Inflammatory macrophage treated with lipopolysaccharide for 1 hour (primary cell): ENCODE measurements around the gene VPS8.
"Not testable (repeated sequence)": the region's sequence is repeated elsewhere in the genome, so short reads cannot be mapped to it uniquely, and the experiment has no call there.

ENCODE experiments used
- DNase-seq, 2 donors: peaks; one replicate each; pipeline ENCODE4 v3.0.0-alpha.2; 2020 to 2022

Gene VPS8

DNA sequence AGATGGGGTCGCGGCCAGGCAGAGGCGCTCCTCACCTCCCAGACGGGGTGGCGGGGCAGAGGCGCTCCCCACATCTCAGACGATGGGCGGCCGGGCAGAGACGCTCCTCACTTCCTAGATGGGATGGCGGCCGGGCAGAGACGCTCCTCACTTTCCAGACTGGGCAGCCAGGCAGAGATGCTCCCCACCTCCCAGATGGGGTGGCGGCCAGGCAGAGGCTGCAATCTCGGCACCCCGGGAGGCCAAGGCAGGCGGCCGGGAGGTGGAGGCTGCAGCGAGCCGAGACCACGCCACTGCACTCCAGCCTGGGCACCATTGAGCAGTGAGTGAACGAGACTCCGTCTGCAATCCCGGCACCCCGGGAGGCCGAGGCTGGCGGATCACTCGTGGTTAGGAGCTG lies 191.9 kb downstream of the VPS8 start:
- DNase-seq: not testable (repeated sequence)

- no peak for DNase-seq
Observed at GRCh38 chr3:185009650-185010049, 197.7 kb downstream of the VPS8 start.

- DNase-seq: not testable (repeated sequence)
Observed at GRCh38 chr3:185017584-185017983, 205.6 kb downstream of the VPS8 start.

DNA sequence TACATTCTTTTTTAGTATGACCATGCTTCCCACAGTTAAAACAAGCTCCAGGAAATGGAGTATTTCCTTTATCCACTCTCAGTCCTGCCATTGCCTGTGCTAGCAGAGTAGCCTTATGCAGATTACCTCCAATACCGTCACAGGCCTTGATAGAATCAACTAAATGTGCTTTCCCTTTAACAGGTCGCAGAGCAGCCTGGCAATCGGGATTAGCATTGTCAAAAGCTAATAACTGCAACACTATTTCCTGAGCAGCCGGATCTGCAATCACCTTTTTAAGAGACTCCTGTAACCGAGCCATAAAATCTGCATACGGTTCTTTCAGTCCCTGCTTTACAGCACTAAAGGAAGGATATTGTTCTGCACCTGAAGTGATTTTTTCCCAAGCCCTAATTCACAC lies 206.0 kb downstream of the VPS8 start:
- DNase-seq: not testable (repeated sequence)

DNA sequence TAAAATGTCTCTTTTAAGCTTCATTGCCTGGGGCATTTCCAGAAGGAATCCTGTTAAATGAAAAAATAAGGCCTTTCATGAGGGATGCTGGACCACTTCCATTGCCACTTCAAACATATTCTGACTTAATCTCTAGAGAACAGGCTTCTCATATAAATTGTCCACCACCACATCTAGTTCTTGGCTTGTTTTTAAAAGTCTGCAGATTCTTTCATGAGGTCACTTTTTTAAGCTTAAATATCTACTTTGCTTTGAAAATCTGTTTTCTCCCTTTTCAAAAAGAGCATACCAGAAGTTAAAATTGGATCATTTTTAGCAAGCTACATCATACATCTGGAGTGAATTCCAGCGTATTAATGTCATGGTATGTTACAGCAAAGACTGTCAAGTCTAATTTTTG lies 209.3 kb downstream of the VPS8 start:
- no peak for DNase-seq

DNA sequence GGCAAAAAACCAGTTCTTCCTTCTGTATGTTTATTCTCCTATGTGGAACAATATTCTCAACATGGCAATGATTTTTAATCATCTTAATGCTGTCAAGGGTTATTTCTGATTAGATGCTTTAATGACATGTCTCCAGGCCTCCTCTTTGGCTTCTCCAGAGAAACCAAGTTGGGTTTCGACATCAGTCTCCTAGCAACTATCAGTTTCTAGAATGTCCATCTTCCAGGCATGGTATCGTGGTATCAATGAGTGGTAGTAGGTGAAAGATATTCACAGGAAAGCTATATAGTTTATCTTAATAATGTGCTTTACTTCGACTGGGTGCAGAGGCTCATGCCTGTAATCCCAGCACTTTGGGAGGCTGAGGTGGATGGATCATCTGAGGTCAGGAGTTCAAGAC lies 212.4 kb downstream of the VPS8 start:
- DNase-seq: no peak

DNA sequence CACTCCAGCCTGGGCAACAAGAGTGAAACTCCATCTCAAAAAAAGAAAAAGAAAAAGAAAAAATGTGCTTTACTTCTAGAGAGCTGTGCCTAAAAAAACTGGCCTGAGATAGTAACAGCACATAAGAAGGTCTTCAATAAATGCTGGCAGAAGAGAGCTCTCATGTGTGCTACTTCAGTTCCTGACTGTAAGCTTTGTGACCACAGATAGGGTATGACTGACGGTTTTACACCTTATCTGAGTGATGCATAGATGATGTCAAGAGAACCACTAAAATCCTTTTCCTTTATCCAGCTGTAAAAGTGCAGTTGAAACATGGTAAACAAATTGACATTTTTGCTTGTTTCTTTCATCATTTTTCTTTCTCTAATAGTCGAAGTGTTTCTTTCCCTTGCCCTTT lies 213.0 kb downstream of the VPS8 start:
- DNase-seq: no peak

- DNase-seq: no peak
Observed at GRCh38 chr3:185028121-185028520, 216.2 kb downstream of the VPS8 start.

GRCh38 chr3:185029086-185029485 lies 217.1 kb downstream of the VPS8 start:
- DNase-seq: no peak

- no peak for DNase-seq
Observed at GRCh38 chr3:185030399-185030798, 218.4 kb downstream of the VPS8 start.

DNA sequence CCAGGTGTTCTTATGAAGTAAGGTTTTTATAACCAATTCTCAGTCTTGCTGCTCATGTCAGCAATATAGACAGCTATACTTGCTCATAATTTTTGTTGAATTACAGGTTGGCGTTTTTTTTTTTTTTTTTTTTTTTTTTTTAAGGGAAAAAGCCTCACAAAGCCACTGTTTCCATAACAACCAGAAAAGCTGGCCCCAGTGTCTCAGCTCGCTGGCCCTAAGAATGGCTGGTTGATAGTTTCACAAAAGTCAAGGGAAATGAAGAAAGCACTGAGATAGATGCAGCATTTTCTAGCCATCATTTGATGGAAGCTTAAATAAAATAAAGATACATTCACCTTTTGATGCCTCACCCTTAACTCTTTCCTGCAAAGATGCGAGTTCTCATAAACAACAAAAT lies 219.0 kb downstream of the VPS8 start:
- DNase-seq: no peak

- no peak for DNase-seq
Observed at GRCh38 chr3:185037801-185038200, 225.8 kb downstream of the VPS8 start.

- no peak for DNase-seq
Observed at GRCh38 chr3:185040425-185040824, 228.5 kb downstream of the VPS8 start.

DNA sequence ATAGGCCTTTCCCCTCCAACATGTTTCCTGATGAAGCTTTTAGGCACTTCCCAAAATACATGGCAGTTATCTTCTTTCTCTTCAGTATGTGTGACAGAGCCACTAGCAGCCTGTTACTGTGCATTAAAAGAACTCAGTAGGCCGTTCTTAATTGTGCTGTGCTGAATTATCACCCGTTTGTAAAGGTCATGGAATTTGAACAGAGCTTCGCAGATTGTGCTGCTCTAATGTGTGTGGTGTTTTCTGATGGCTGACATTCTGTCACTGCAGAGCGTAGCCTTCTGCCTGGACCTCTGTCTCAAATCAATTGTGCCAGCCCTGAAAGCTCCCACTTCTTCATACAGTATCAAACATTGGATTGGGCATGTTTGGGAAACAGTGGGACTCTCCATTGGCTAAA lies 229.6 kb downstream of the VPS8 start:
- no peak for DNase-seq

DNA sequence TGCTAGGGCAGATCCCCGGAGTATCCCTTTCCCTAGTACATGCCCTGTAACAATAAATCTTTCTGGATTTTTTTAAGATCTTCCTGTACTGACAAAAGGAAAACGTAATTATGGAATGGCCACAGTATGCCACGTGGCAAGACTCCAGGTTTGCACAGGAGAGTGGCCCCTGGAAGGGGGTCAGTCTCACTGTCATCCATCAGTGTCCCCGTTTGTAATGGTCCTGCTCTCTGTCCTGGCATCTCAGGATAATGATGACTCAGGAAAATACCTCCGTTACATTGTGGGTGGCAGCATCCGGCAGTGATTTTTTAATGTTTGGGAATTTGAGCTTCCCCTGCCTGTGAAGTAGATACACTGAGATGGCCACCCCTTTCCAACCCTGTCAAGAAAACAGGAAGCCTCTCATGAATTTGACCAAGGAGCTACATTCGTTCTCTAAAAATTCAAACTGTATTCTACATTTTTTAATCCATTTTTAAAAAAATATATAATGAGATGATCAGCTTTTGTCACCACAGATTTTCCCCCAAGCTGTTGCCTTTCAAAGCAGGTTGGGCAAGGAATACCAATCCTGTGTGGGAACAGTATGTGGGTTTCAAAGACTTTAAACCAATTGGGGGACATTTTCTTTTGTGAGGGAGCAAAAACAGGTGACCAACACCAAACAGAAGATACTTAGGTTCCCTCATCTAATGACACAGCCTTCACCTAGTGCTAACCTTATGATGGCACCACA lies 230.5 kb downstream of the VPS8 start:
- no peak for DNase-seq

DNA sequence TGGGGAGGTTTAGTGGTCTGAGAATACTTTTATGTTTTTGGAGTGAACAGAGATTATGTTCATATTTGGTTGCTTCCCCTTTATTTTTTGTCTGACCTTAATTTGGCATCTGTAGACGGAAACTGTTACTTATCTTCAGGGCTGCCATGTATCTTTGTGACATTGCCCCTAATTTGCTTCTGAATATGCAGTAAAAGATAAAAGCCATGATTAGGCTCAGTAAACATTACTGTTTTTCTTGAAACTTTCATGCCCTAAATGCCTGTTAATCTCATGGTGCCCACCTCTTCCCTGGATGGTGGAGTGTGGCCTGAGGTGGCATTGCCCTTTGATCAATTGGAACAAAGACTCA lies 234.2 kb downstream of the VPS8 start:
- no peak for DNase-seq

- no peak for DNase-seq
Observed at GRCh38 chr3:185046603-185047002, 234.6 kb downstream of the VPS8 start.

DNA sequence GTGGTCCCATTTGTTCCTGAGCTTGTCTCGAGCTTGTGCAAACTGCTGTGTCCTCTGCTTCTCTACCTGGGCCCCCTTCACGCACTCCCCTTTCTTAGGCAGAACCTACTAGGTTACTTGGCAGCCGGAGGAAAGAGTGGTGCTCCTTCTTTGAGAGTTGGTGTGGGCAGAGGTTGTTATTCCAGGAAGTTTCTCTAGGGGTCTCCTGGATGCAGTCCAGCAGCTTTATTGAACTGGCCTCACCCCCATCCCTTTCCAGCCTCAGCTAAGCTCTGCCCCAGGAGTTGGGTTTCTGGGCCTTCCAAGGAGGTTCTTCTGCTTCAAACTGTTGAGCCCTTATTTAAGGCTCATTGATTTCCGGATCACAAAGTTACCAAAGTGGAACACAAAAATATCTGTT lies 237.7 kb downstream of the VPS8 start:
- no peak for DNase-seq

DNA sequence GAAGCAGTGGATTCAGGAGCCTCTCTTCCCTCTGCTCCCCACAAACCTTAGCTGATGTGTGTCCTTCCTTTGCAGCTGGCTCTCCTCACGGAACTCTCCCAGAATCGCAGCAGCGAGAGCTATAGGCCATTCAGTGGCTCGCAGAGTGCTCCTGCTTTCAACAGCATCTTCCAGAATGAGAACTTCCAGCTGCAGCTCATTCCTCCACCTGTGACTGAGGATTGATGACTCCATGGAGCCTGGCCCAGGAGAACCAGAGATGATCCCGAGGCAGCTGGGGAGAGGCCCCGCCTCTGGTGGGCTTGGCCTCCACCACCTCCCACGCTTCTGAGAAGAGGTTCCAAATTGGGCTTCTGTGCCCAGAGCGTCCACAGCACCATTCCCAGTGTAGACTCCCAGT lies 239.8 kb downstream of the VPS8 start:
- DNase-seq: no peak

DNA sequence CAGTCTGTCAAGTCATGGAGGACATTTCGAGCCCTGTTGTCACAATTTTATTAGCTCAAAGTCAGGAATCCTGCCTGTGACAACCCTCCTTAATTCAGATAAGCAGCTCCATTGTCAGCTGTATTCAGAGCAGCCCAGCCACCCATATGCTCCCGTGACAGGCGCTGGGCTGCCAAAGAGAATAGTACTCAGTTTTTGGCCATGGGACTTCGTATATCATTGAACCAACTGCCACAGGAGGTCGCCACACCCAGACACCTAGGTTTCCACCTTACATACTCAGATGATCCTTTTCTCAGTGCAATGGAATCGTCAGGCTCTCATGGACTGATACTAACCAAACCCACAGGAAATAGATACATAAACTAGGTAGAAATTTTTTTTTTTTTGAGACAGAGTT lies 240.7 kb downstream of the VPS8 start:
- DNase-seq: no peak

GRCh38 chr3:185056908-185057307 lies 244.9 kb downstream of the VPS8 start:
- DNase-seq: peak in 1 of 2 donors; percentile 4

GRCh38 chr3:185057829-185058228 lies 245.9 kb downstream of the VPS8 start:
- DNase-seq: no peak

DNA sequence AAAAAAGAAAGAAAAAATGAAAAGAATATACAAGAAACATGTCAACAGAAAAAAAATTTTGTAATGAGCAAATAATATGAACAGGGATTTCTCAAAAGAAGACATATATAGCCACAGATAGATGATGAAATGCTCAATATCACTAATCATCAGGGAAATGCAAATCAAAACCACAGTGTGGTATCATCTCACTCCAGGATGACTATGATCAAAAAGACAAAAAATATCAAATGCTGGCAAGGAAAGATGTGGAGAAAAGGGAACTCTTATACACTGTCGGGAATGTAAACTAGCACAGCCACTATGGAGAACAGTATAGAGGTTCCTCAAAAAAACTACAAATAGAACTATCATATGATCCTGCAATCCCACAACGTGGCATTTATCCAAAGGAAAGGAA lies 246.8 kb downstream of the VPS8 start:
- DNase-seq: peak; percentile 53 to 57

- peak; percentile 23 to 40 for DNase-seq
Observed at GRCh38 chr3:185059766-185060165, 247.8 kb downstream of the VPS8 start.

GRCh38 chr3:185060655-185061054 lies 248.7 kb downstream of the VPS8 start:
- DNase-seq: no peak

DNA sequence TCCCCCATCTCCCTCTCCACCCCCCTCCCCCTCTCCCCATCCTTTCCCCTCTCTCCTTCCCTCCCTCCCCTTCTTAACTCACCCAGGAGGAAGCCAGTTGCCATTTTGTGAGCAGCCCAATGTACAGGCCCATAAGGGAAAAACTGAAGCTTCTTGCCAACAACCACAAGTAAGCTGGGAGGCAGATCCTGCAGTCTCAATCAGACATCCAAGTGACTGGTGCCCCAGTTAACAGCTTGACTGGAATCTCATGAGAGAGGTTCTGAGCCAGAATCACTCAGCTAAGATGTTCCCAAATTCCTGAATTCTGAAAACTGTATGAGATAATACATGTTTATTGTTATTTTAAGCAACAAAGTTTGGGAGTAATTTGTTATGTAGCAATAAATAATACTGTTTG lies 250.2 kb downstream of the VPS8 start:
- DNase-seq: no peak
